ENCODE data around the gene MC5R. TPM values are rescaled to one million over a fixed set of nuclear protein-coding genes. Genes with fewer than 3 reads are reported as not detected.

The MC5R gene
- total RNA-seq, 1 donor from 2014 or later: 0.74 TPM

- intact Hi-C loops (cut with DNase I): no loop called here
Measured at GRCh38 chr18:13872373-13872772, 48.4 kb downstream of the MC5R start.

GRCh38 chr18:13872932-13873331 is 49.0 kb downstream of the MC5R start:
- Histone ChIP-seq H3K27me3 (no peaks in the 10 kb centered on the region), H3K36me3 (no peaks in the 10 kb centered on the region), H3K9me3 (no peaks in the 10 kb centered on the region), H3K4me3 (no peak overlapping the region), H3K27ac (no peak overlapping the region), H3K4me1 (no peaks in the 10 kb centered on the region)
- DNase-seq (ENCODE audit: extremely low spot score in 2 of 2): no peak
- TF ChIP-seq CTCF (IDR thresholded peaks at IDR 0.05) (no peak), POLR2A (IDR thresholded peaks at IDR 0.05) (no peak), POLR2AphosphoS5 (IDR thresholded peaks at IDR 0.05; ENCODE audit: insufficient read depth in 1 of 2, low read depth in 1 of 2) (no peak)
- intact Hi-C loops (cut with DNase I): no loop called here

More at GRCh38 chr18:13872373-13872772, 48.4 kb downstream of the MC5R start:
- H3K36me3 ChIP-seq: no peaks in the 10 kb centered on the region
- H3K4me3 ChIP-seq: no peak overlapping the region
- H3K9me3 ChIP-seq: no peaks in the 10 kb centered on the region
- H3K27me3 ChIP-seq: no peaks in the 10 kb centered on the region
- DNase-seq (ENCODE audit: extremely low spot score in 2 of 2): no peak
- H3K27ac ChIP-seq: no peak overlapping the region
- H3K4me1 ChIP-seq: no peaks in the 10 kb centered on the region
- TF ChIP-seq CTCF (IDR thresholded peaks at IDR 0.05) (no peak), POLR2AphosphoS5 (IDR thresholded peaks at IDR 0.05; ENCODE audit: insufficient read depth in 1 of 2, low read depth in 1 of 2) (no peak), POLR2A (IDR thresholded peaks at IDR 0.05) (no peak)

- TF ChIP-seq POLR2A (IDR thresholded peaks at IDR 0.05) (no peak), CTCF (IDR thresholded peaks at IDR 0.05) (no peak)
- H3K36me3 ChIP-seq: no peaks in the 10 kb centered on the region
- no peak overlapping the region for H3K27ac ChIP-seq
- no peaks in the 10 kb centered on the region for H3K27me3 ChIP-seq
- no peaks in the 10 kb centered on the region for H3K9me3 ChIP-seq
- H3K4me3 ChIP-seq: no peak overlapping the region
- intact Hi-C loops (cut with DNase I): no loop called here
- DNase-seq (ENCODE audit: extremely low spot score in 2 of 2): no peak
- H3K4me1 ChIP-seq: no peaks in the 10 kb centered on the region
Measured at GRCh38 chr18:13874558-13874957, 50.6 kb downstream of the MC5R start.

Other genes starting within 250 kb of the MC5R start
- 12.8 TPM for gene FAM210A, start 97.6 kb upstream of the MC5R start, total RNA-seq
- 12.8 TPM for gene RNMT, start 97.5 kb upstream of the MC5R start, total RNA-seq
- gene MC2R, start 91.4 kb downstream of the MC5R start, total RNA-seq: not detected

All from vagina (tissue), 2 donors.